ENCODE measurements around the gene HFE. TPM values are rescaled to one million over a fixed set of nuclear protein-coding genes. Genes with fewer than 3 reads are reported as not detected.
A peak's percentile ranks its signal among the peaks of the same experiment; 100 is the strongest.

Gene HFE
- polyA plus RNA-seq, 2 of the 4 experiments (the other 2 are of a cell fraction): 19.9 to 31.7 TPM

- TF ChIP-seq EP300 (IDR thresholded peaks at IDR 0.05) (no peak), ESRRA (IDR thresholded peaks at IDR 0.05; ENCODE audit: borderline replicate concordance, low read length) (no peak), RAD21 (conservative IDR thresholded peaks at IDR 0.05 in 1 of 2, IDR thresholded peaks at IDR 0.05 in 1 of 2) (no peak; a peak in 1 of 5 replicates), ZNF302 (CRISPR knock-in tag; IDR thresholded peaks at IDR 0.05) (no peak), HES2 (IDR thresholded peaks at IDR 0.05) (no peak), SMC3 (IDR thresholded peaks at IDR 0.05) (no peak)
Measured at GRCh38 chr6:26054781-26055718, 32.2 kb upstream of the HFE start (continued).

- peaks cover 19% of the 10 kb centered on the region for H3K4me1 ChIP-seq
- no peak for TF ChIP-seq CEBPB (IDR thresholded peaks at IDR 0.05)
- no peak for TF ChIP-seq RFX5 (IDR thresholded peaks at IDR 0.05)
- no peak for TF ChIP-seq EP300 (IDR thresholded peaks at IDR 0.05)
- TF ChIP-seq ZFP36 (IDR thresholded peaks at IDR 0.05; ENCODE audit: borderline replicate concordance, partially characterized antibody): no peak
- TF ChIP-seq RNF2 (IDR thresholded peaks at IDR 0.05; ENCODE audit: borderline replicate concordance, low read depth): no peak
- no peak for TF ChIP-seq MAZ (IDR thresholded peaks at IDR 0.05; ENCODE audit: borderline replicate concordance, low read depth, low read length)
- no peak for TF ChIP-seq MYC (IDR thresholded peaks at IDR 0.05; ENCODE audit: borderline replicate concordance, low read length)
- TF ChIP-seq BCL3 (IDR thresholded peaks at IDR 0.05): peak; percentile 97
- no peak for TF ChIP-seq SREBF2 (IDR thresholded peaks at IDR 0.05)
- TF ChIP-seq JUNB (IDR thresholded peaks at IDR 0.05): no peak
- no peak for TF ChIP-seq HEYL (CRISPR knock-in tag; IDR thresholded peaks at IDR 0.05)
- no peak for TF ChIP-seq ZSCAN20 (CRISPR knock-in tag; IDR thresholded peaks at IDR 0.05)
- no peak for TF ChIP-seq KDM5A (IDR thresholded peaks at IDR 0.05)
- TF ChIP-seq SMC3 (IDR thresholded peaks at IDR 0.05): no peak
- no peak for TF ChIP-seq CHD2 (IDR thresholded peaks at IDR 0.05; ENCODE audit: low read length, partially characterized antibody)
- TF ChIP-seq TFCP2L1 (CRISPR knock-in tag; IDR thresholded peaks at IDR 0.05): 0 out of 2 replicates have a peak, but pooled peaks have one; percentile 32
- no peak for TF ChIP-seq HOXB5 (CRISPR knock-in tag; IDR thresholded peaks at IDR 0.05)
- TF ChIP-seq HES2 (IDR thresholded peaks at IDR 0.05): no peak
- no peak for TF ChIP-seq HDAC2 (IDR thresholded peaks at IDR 0.05)
- no peak for TF ChIP-seq CBX2 (IDR thresholded peaks at IDR 0.05; ENCODE audit: borderline replicate concordance, low read depth)
- peak; percentile 35; the same call in 1 of the 2 replicates for TF ChIP-seq USF2 (IDR thresholded peaks at IDR 0.05)
- no peak for TF ChIP-seq FOXS1 (CRISPR knock-in tag; IDR thresholded peaks at IDR 0.05)
- no peak for TF ChIP-seq FOSB (CRISPR knock-in tag; IDR thresholded peaks at IDR 0.05)
- TF ChIP-seq REST (IDR thresholded peaks at IDR 0.05): peak; percentile 43; the same call in 1 of the 2 replicates
- no peak for TF ChIP-seq ESRRA (IDR thresholded peaks at IDR 0.05; ENCODE audit: borderline replicate concordance, low read length)
- TF ChIP-seq JUN (IDR thresholded peaks at IDR 0.05): peak; percentile 89 to 100
- TF ChIP-seq BHLHE40 (IDR thresholded peaks at IDR 0.05; ENCODE audit: low read depth, low read length): no peak
- no peak for TF ChIP-seq ZNF302 (CRISPR knock-in tag; IDR thresholded peaks at IDR 0.05)
Measured at GRCh38 chr6:26055719-26056582, 31.3 kb upstream of the HFE start.

More at GRCh38 chr6:26055719-26056582, 31.3 kb upstream of the HFE start:
- peak overlapping the region; percentile 95 to 100 for H3K27ac ChIP-seq
- H3K4me3 ChIP-seq: peak overlapping the region; percentile 76
- FAIRE-seq (no peak), DNase-seq (ENCODE audit: low read depth in 1 of 2, low spot score in 1 of 2) (peak; percentile 87), ATAC-seq (peak; percentile 81 to 87)
- POLR2A ChIA-PET: interaction anchor here (0.9 to 2.9 kb wide), 11 partner anchors 10 to 103 kb away, joined by 3 to 34 read pairs (median 20); a partner anchor contains a TSS
- WGBS (ENCODE audit: missing lambda C conversion rate): under 1% methylated on average over 38 of the region's 51 CpGs
- CTCF ChIA-PET: interaction anchor here (0.9 to 1.4 kb wide), 3 partner anchors 8 to 29 kb away, joined by 3 to 4 read pairs (median 3); no protein-coding TSS in a partner anchor
- H3K9me3 ChIP-seq: no peaks in the 10 kb centered on the region
- peak overlapping the region; percentile 96 for H3K4me2 ChIP-seq

Data from A549 (cell line).